Neutrophil (primary cell): Measurements from ENCODE around the gene TMTC2.

Experiments used
- H3K27ac ChIP-seq: fragments of 200-600 bp; sonication (generic); 2 replicates; pipeline ENCODE4 v1.5.1; 2016; ENCODE audit warnings: mild to moderate bottlenecking, moderate library complexity
- H3K27me3 ChIP-seq: fragments of 200-600 bp; sonication (generic); 2 replicates; pipeline ENCODE4 v1.6.0; 2016; ENCODE audit warnings: mild to moderate bottlenecking
- H3K36me3 ChIP-seq: fragments of 200-600 bp; sonication (generic); 2 replicates; pipeline ENCODE4 v1.5.1; 2017
- H3K4me1 ChIP-seq, 2 experiments: fragments of 200-600 bp in 1 of 2; sonication (generic) in 1 of 2; 1 replicate in 1 of 2; 2 replicates in 1 of 2; pipeline versions ENCODE4 v1.5.1 to v1.6.1; 2013 to 2016; ENCODE audit warnings: low read depth in 1 of 2, low read length in 1 of 2, mild to moderate bottlenecking in 1 of 2, moderate library complexity in 1 of 2; ENCODE audit not compliant: control insufficient read depth in 1 of 2, insufficient read depth in 1 of 2
- H3K4me3 ChIP-seq, 2 experiments: fragments of 200-600 bp in 1 of 2; sonication (generic) in 1 of 2; 1 replicate in 1 of 2; 2 replicates in 1 of 2; pipeline ENCODE4 v1.5.1; 2013 to 2016; ENCODE audit warnings: low read depth in 1 of 2, low read length in 1 of 2, mild to moderate bottlenecking in 1 of 2, moderate library complexity in 1 of 2
- H3K9me3 ChIP-seq: fragments of 200-600 bp; sonication (generic); 2 replicates; pipeline ENCODE4 v1.5.1; 2016
- TF ChIP-seq, protein P1 (sequence below): fragments of 200-600 bp; sonication (generic); IDR thresholded peaks from 2 replicates; pipeline ENCODE4 v1.5.1; 2016; ENCODE audit warnings: antibody characterized with exemption

Gene TMTC2

DNA sequence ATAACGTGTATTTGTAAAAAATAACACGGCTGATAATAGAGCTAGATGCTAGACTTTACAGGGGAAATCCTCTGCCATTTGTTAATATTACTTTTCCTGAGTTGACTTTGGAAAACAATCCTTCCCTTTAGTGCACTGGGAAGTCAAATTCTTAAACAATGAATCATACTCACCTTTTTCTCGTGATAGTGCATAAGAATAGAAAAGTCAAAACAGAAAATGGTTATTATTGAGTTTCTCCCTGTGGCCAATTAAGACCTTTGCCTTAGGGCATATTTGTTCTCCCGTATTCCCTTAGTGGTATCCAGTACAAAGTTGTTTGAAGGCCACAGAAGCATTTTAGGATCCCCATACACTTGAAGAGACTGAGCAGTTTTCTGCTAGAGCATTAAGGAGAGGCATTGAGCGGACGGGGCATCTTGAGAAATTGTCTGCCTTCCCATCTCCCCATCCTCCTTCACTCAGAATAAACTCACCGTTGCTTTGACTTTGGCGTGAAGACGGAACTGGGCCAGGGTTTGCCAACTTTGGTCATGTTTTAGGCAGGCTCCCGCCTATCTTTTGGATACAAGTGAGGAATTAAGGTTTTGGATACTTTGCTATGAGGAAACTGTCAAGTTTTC lies 171.3 kb downstream of the TMTC2 start:
- no peaks in the 10 kb centered on the region for H3K27me3 ChIP-seq
- TF ChIP-seq, protein P1, sequence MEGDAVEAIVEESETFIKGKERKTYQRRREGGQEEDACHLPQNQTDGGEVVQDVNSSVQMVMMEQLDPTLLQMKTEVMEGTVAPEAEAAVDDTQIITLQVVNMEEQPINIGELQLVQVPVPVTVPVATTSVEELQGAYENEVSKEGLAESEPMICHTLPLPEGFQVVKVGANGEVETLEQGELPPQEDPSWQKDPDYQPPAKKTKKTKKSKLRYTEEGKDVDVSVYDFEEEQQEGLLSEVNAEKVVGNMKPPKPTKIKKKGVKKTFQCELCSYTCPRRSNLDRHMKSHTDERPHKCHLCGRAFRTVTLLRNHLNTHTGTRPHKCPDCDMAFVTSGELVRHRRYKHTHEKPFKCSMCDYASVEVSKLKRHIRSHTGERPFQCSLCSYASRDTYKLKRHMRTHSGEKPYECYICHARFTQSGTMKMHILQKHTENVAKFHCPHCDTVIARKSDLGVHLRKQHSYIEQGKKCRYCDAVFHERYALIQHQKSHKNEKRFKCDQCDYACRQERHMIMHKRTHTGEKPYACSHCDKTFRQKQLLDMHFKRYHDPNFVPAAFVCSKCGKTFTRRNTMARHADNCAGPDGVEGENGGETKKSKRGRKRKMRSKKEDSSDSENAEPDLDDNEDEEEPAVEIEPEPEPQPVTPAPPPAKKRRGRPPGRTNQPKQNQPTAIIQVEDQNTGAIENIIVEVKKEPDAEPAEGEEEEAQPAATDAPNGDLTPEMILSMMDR, result no peak
- H3K27ac ChIP-seq, result no peak overlapping the region
- no peak overlapping the region for H3K4me3 ChIP-seq
- no peaks in the 10 kb centered on the region for H3K4me1 ChIP-seq
- no peaks in the 10 kb centered on the region for H3K36me3 ChIP-seq
- no peaks in the 10 kb centered on the region for H3K9me3 ChIP-seq

DNA sequence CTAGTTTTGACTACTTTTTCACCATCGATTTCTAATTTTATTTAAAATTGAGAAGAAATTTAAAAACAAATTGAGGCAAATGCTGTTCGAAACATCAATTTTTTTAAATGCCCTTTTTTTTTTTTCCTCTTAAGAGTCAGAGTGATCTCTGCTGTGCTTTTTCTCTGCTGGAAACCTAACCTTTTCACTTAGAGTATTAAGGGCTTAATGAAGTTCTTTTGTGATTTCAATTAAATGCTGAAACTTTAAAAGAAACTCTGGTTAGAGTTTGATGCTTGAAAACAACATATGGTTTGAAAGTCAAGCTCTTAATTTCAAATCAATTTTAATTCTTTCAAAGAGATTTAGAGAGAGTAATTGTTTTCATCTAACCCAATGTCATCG lies 171.8 kb downstream of the TMTC2 start:
- TF ChIP-seq, protein P1, result no peak
- no peaks in the 10 kb centered on the region for H3K27me3 ChIP-seq
- no peaks in the 10 kb centered on the region for H3K4me1 ChIP-seq
- no peaks in the 10 kb centered on the region for H3K36me3 ChIP-seq
- H3K4me3 ChIP-seq, result no peak overlapping the region
- no peaks in the 10 kb centered on the region for H3K9me3 ChIP-seq
- H3K27ac ChIP-seq, result no peak overlapping the region

DNA sequence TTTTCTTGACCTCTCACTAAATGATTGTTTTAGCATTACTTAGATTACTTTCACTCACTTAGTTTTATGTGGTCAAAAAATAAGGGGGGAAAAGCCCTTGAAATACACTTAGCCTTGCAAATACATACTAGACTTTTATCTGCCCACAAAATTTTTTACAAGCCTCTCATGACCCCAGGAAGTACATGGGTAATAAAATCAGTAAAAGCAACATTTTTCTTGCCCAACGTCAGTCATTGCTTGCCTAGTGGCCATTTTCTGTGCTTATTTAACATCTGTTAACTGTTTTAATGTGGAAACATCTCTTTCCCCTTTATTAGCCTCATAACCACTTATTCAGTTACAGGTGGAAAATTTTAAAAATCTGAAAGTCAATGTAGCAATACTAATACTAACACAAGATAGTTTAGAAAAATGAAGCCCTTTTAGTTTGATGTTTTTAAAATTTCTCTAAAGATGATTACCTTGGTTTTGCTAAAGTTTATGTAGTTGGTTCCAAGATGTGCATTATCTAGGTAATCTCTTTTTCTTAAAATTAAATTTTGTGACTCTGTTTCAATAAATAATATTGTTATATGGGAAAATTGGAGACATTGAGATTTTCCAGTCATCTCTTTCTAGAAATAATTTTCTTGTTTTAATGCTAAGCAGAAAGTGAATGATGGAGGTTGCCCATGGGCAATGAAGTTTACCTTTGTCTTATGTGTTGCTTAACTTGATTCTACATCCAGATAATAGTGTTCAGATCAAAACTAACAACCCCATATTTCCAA lies 175.5 kb downstream of the TMTC2 start:
- TF ChIP-seq, protein P1, result no peak

DNA sequence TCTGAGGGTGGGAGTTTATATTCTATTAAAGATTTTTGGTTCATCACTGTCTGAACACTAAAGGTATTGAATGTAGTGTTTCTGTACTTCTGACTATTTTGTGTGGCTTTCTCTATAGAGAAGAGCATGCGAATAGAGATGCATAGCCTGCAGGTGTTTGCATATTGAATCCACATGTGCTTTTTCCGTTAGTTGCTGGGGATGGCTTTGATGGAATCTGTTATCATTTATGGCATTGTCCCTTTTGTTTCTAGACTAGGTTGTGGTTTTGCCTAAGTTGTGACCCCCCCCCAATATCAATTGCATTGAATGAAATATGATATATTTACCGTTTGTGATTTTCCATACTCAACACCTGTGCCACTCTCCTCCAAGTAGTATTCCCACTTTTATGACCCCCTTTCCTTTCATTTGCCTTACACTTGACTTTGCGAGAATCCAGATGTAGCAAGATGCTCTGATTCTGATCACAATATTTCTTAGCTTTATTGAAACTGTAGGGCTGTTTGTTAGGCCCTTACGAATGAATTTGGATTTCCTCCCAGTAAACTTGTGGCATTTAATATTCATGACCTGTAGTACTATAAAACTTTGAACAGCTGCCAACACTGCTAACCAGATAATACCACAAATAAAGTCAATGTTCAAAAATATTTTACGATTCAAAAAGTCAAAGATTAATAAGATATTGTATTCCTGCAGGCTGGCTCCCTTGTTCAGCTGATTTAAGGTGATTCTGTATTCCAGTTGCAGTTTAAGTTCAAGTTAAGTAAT lies 176.4 kb downstream of the TMTC2 start:
- TF ChIP-seq, protein P1, result no peak
- Histone ChIP-seq H3K27me3 (no peaks in the 10 kb centered on the region), H3K4me1 (no peaks in the 10 kb centered on the region), H3K9me3 (no peaks in the 10 kb centered on the region), H3K4me3 (no peak overlapping the region), H3K36me3 (no peaks in the 10 kb centered on the region), H3K27ac (no peak overlapping the region)

More for the DNA sequence above, 175.5 kb downstream of the TMTC2 start:
- Histone ChIP-seq H3K36me3 (no peaks in the 10 kb centered on the region), H3K4me3 (no peak overlapping the region), H3K9me3 (no peaks in the 10 kb centered on the region), H3K27me3 (no peaks in the 10 kb centered on the region), H3K4me1 (no peaks in the 10 kb centered on the region), H3K27ac (no peak overlapping the region)

DNA sequence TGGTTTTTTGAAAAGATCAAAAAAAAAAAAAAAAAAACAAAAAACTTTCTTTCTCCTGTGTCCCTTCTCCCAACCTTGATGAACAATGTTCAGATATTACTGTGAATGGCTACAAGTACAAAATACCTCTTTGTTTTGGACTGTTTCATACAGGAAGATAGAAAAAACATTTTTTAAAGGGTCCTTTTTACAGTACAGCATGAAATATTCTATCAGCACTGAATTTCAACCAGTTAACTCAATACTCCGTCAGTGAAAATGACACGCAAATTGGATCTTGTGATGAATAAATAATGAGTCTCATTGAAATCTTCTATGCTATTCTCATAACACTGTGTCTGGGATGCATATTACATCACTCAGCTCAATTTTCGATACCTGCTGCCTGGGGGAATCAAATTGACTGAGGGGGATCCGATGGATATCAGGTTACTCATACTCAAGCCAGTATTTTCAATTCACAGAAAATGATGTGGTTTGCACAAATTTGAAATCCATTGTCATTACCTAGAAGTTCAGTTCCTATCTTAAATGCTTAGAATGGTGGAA lies 179.6 kb downstream of the TMTC2 start:
- Histone ChIP-seq H3K36me3 (no peaks in the 10 kb centered on the region), H3K27ac (no peak overlapping the region), H3K27me3 (no peaks in the 10 kb centered on the region), H3K9me3 (no peaks in the 10 kb centered on the region), H3K4me3 (no peak overlapping the region), H3K4me1 (no peaks in the 10 kb centered on the region)
- TF ChIP-seq, protein P1, result no peak
